GM21528 (cell line): ENCODE data around the gene SYTL1.

ENCODE experiments used
- ATAC-seq: cut with Tn5 transposase; IDR thresholded peaks from one replicate; pipeline ENCODE4 v1.9.1; 2021; ENCODE audit warnings: mild to moderate bottlenecking, moderate library complexity; ENCODE audit not compliant: unreplicated experiment, low FRiP score

SYTL1 gene

GRCh38 chr1:27346357-27346756, 4.5 kb downstream of the SYTL1 start:
- no peak for ATAC-seq

- no peak for ATAC-seq
Measured at GRCh38 chr1:27346991-27347624, 5.3 kb downstream of the SYTL1 start.

- no peak for ATAC-seq
Measured at GRCh38 chr1:27348861-27349783, 7.3 kb downstream of the SYTL1 start.

GRCh38 chr1:27349784-27350662, 8.2 kb downstream of the SYTL1 start:
- no peak for ATAC-seq

- ATAC-seq: no peak
Measured at GRCh38 chr1:27350663-27351540, 9.1 kb downstream of the SYTL1 start.

DNA sequence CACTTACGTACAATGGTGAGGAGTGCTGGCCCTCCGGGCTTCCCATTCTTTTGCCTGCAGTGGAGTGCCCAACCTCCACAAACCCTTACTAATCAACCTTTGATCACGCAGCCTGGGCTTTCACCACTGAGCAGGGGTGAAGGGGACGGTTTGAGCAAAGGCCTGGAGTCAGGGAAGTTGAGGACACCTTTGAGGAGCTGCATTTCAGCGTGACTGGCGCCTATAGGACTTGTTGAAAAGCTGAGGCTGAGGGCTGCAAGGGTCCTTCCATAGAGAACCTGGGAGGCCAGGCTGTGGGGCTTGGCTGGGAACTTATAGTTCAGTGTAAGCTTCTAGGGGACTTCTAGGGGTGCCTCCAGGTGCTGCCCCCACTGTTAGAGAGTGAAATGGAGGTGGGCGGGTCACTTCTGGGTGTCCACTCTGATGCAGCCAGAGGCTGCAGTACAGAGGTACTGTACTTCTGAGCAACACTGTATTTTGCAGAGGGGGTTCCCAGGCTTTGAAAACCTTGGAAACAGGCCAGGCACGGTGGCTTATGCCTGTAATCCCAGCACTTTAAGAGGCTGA, 9.8 kb downstream of the SYTL1 start:
- no peak for ATAC-seq

DNA sequence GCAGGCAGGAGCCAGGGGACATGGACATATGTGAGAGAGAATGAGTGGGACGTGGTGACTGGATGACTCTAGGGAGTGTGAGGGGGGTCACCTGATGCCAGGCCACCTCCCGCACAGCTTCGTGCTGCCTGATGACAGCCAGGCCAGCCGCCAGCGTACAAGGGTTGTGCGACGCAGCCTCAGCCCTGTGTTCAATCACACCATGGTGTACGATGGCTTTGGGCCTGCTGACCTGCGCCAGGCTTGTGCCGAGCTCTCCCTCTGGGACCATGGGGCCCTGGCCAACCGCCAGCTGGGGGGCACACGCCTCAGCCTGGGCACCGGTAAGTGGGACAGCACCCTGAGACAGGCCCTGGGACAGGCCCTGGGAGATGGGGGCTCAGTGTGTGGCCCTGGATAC, 11.3 kb downstream of the SYTL1 start:
- ATAC-seq: no peak

DNA sequence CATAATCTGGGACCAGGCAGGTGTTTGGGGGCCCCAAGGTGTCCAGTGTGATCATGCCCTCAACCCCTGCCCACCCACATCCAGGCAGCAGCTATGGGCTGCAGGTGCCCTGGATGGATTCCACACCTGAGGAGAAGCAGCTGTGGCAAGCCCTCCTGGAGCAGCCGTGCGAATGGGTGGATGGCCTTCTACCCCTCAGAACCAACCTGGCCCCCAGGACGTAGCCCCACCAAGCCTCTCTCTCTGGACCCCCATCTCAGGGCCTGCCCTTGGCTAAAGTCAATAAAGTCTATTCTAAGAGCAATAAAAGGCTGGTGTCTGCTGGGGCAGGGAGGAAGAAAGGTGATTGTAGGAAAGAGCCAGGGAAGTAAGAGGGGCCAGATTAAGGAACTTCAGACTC, 11.8 kb downstream of the SYTL1 start:
- no peak for ATAC-seq

DNA sequence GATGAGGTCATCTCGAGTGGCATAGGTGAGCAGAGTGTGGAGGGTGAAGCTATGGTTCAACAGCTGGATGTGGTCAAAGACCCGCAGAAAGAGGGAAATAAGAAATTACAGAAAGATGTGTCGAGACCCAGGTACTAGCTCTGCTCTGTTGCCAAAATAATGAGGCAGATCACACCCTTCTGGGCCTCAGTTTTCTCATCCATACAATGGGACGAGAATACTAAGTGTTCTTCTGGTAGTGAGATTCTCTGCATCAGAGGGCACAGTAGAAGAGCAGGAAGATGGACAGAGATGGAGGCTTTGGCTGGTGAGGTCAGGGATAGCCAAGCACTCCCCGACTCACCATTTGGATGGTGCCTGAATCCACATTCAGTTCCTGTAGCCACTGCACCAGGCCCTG, 13.9 kb downstream of the SYTL1 start:
- ATAC-seq: no peak

- no peak for ATAC-seq
Measured at GRCh38 chr1:27356277-27356618, 14.4 kb downstream of the SYTL1 start.

- no peak for ATAC-seq
Measured at GRCh38 chr1:27356619-27357280, 14.9 kb downstream of the SYTL1 start.

- no peak for ATAC-seq
Measured at GRCh38 chr1:27357281-27358037, 15.6 kb downstream of the SYTL1 start.

DNA sequence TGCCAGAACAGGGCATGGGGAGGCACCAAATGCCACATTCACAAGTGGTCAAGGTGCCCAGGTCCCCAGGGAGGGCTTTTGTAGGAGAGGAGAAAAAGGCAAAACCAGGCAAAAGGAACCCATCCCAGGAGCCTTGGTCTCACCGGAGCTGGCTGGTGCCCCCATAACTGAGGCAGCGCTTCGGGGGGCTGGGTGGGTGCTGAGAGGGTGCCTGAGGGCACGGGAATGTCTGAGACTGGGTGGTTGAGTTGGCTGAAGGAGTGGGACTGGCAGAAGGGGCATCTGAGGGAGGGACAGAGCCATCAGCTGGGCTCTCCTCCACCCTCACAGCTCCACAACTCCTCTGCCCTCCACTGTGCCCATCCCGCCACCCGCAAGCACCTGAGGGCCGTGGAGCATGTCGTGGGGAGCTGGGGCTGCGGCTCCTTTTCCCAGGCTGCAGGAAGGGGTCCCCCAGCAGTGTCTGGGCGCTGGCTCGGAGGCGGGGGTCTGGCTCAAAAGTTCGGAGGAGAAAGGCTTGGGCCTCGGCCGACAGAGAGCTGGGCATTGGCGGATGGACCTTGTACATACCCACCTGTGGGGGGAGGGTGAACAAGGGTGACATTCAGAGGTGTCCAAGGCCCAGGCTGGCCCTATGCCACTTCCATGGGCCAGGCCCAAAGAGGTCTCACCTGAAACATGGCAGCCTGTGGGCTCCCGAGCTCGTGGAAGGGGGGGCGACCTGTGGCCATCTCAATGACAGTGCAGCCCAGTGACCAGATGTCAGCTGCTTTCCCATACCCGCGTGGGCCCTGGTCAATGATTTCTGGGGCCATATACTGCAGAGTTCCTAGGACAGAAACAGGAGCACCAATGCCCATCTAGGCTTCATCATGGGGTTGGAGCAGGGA, 16.5 kb downstream of the SYTL1 start:
- ATAC-seq: no peak

- no peak for ATAC-seq
Measured at GRCh38 chr1:27358928-27359313, 17.1 kb downstream of the SYTL1 start.

DNA sequence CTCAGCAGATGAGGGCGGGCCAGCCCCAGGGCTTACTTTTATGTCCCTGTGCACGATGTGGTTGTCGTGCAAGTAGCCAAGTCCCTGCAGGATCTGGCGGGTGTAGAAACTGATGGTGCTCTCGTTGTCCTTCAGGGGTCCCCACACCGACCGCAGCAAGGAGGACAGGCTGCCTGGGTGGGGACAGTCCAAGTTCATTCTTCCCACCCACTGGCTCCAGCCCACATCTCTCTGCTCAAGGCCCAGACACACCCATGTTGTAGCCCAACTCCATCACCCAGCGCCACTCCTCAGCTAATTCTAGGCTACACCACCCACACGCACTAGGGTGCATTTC, 18.0 kb downstream of the SYTL1 start:
- no peak for ATAC-seq

DNA sequence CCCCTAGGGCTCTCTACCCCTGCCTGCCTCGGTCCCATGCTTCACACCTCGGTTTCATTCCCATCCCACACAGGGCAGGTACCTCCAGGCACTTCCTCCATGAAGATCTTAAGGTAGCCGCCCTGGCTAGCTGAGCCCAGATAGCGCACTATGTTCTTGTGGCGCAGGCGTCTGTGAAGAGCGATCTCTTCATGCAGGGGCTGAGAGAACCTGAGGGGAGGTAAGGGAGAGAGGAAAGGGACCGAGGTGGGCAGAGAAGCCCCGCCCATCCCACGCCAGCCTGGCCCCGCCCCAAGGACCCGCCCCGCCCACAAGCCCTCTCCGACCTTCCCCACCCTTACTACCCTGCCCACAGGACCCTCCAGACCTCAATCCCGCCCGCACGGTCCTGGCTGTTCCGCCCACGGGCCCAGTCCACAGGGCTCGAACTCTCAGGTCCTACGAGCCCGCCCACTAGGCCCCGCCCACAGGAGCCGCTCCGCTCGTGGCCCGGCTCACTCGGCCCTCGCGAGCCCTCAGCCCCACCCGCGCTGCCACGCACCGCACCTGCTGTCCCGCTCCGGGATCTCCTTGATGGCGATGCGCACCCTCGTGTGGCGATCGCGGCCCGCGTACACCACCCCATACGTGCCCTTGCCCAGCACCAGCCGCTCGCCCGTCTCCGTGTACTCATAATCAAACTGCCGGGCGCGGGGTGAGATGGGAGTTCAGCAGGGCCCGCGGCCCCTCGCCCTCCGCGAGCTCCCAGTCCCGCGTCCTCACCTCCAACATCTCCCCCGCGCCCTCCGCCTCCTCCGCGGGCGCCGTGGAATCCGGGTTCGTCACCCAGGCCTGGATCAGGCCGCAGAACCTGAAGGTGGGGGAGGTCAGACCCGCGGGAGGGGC, 18.6 kb downstream of the SYTL1 start:
- no peak for ATAC-seq

GRCh38 chr1:27361044-27361402, 19.2 kb downstream of the SYTL1 start:
- no peak for ATAC-seq
